H1 (cell line): ENCODE results near the gene CACNA2D4. TPM values are rescaled to one million over a fixed set of nuclear protein-coding genes. Genes with fewer than 3 reads are reported as not detected.
A peak's percentile ranks its signal among the peaks of the same experiment; 100 is the strongest.

ENCODE experiments used
- CTCF ChIA-PET: fragments of 300-600 bp; sonication (Branson Sonifier 250); formaldehyde crosslinking; loops from one replicate; lab custom pipeline; 2021; ENCODE audit not compliant: partially characterized antibody; lab: Charles Lee
- POLR2A ChIA-PET: fragments of 300-600 bp; sonication (Branson Sonifier 250); formaldehyde crosslinking; loops from one replicate; lab custom pipeline; 2021; ENCODE audit warnings: inconsistent platforms; ENCODE audit not compliant: partially characterized antibody; lab: Charles Lee
- DNase-seq, 2 experiments: peaks; one replicate each; pipeline versions ENCODE4 v3.0.0 to v3.0.0-alpha.2; 2010 to 2022; ENCODE audit warnings: low spot score in 2 of 2, low read depth in 1 of 2, mixed read lengths in 1 of 2
- FAIRE-seq: peaks from 2 replicates; lab custom pipeline; 2011; peaks lifted over from hg19 to GRCh38; lab: Jason Lieb, UNC
- H2AFZ ChIP-seq: 2 replicates; pipeline ENCODE4 v1.8.1; 2012; ENCODE audit warnings: low read length, inconsistent platforms
- H2AK5ac ChIP-seq: 2 replicates; pipeline ENCODE4 v1.6.1; 2013; ENCODE audit warnings: low read depth, low read length
- H2BK120ac ChIP-seq: replicated peaks from 2 replicates; pipeline ENCODE3; 2013; ENCODE audit warnings: low read depth, low read length, inconsistent platforms
- H2BK12ac ChIP-seq: 2 replicates; pipeline ENCODE4 v1.6.1; 2013; ENCODE audit warnings: low read depth, low read length
- H2BK15ac ChIP-seq: 2 replicates; pipeline ENCODE4 v1.6.1; 2013; ENCODE audit warnings: low read length
- H2BK20ac ChIP-seq: 2 replicates; pipeline ENCODE4 v1.6.1; 2013; ENCODE audit warnings: low read length
- H2BK5ac ChIP-seq: 2 replicates; pipeline ENCODE4 v1.6.1; 2013; ENCODE audit warnings: low read depth, low read length
- H3K14ac ChIP-seq: 2 replicates; pipeline ENCODE4 v1.6.1; 2013; ENCODE audit warnings: inconsistent platforms; ENCODE audit not compliant: insufficient read length
- H3K18ac ChIP-seq: 2 replicates; pipeline ENCODE4 v1.6.1; 2013; ENCODE audit warnings: low read length; ENCODE audit errors: extremely low read depth
- H3K23ac ChIP-seq: 2 replicates; pipeline ENCODE4 v1.6.1; 2013; ENCODE audit warnings: inconsistent platforms; ENCODE audit not compliant: insufficient read length
- H3K23me2 ChIP-seq: 2 replicates; pipeline ENCODE4 v1.6.1; 2013; ENCODE audit warnings: low read depth, low read length
- H3K27ac ChIP-seq: 2 replicates; pipeline ENCODE4 v1.6.1; 2011; ENCODE audit warnings: low read depth, low read length, inconsistent platforms
- H3K27me3 ChIP-seq, 4 experiments: replicated peaks in 1 of 4; 1 replicate in 1 of 4; 2 replicates in 3 of 4; pipeline versions ENCODE4 v1.6.1 to v1.8.1; 2011 to 2013; ENCODE audit warnings: low read length in 3 of 4, mild to moderate bottlenecking in 3 of 4, inconsistent platforms in 2 of 4, mixed read lengths in 2 of 4, moderate library complexity in 1 of 4; ENCODE audit not compliant: control insufficient read depth in 3 of 4, insufficient read depth in 3 of 4; ENCODE audit errors: extremely low read depth in 1 of 4
- H3K36me3 ChIP-seq, 4 experiments: 2 replicates each; pipeline versions ENCODE4 v1.6.1 to v1.8.1; 2011 to 2013; ENCODE audit warnings: mild to moderate bottlenecking in 4 of 4, low read length in 3 of 4, moderate library complexity in 2 of 4, control low read depth in 1 of 4, inconsistent platforms in 1 of 4; ENCODE audit not compliant: insufficient read depth in 4 of 4, control insufficient read depth in 2 of 4
- H3K4ac ChIP-seq: replicated peaks from 2 replicates; pipeline ENCODE3; 2013; ENCODE audit warnings: low read length, low read depth, mixed read lengths, inconsistent platforms; ENCODE audit not compliant: insufficient read length
- H3K4me1 ChIP-seq, 4 experiments: replicated peaks in 1 of 4; 1 replicate in 1 of 4; 2 replicates in 3 of 4; pipeline versions ENCODE4 v1.6.1 to v1.8.1; 2011 to 2013; ENCODE audit warnings: low read length in 3 of 4, inconsistent platforms in 2 of 4, mixed read lengths in 1 of 4; ENCODE audit not compliant: insufficient read depth in 4 of 4, control insufficient read depth in 3 of 4
- H3K4me2 ChIP-seq, 2 experiments: 2 replicates each; pipeline versions ENCODE4 v1.6.1 to v1.8.1; 2011 to 2013; ENCODE audit warnings: low read depth in 2 of 2, low read length in 2 of 2, control low read depth in 1 of 2, inconsistent platforms in 1 of 2, mild to moderate bottlenecking in 1 of 2; ENCODE audit not compliant: insufficient read depth in 1 of 2
- H3K4me3 ChIP-seq, 4 experiments: fragments of 200-600, 300-600 bp in 1 of 4; sonication (generic), shearing (Covaris generic), sonication (Bioruptor Twin) in 1 of 4; 2 replicates each; pipeline versions ENCODE4 v1.5.1 to v1.8.1; 2011 to 2016; ENCODE audit warnings: low read length in 4 of 4, low read depth in 3 of 4, control low read depth in 2 of 4, inconsistent platforms in 2 of 4, mild to moderate bottlenecking in 2 of 4, mixed read lengths in 1 of 4, moderate library complexity in 1 of 4; ENCODE audit not compliant: insufficient read depth in 2 of 4; ENCODE audit errors: extremely low read depth in 1 of 4
- H3K56ac ChIP-seq: replicated peaks from 2 replicates; pipeline ENCODE3; 2013; ENCODE audit warnings: low read depth, mild to moderate bottlenecking, mixed read lengths, low read length, inconsistent platforms; ENCODE audit not compliant: insufficient read length
- H3K79me1 ChIP-seq: 2 replicates; pipeline ENCODE4 v1.6.1; 2013; ENCODE audit warnings: low read depth, low read length, control low read depth
- H3K79me2 ChIP-seq, 2 experiments: 2 replicates each; pipeline versions ENCODE4 v1.6.1 to v1.8.1; 2012 to 2013; ENCODE audit warnings: low read length in 2 of 2, mild to moderate bottlenecking in 2 of 2, inconsistent platforms in 1 of 2; ENCODE audit not compliant: insufficient read depth in 2 of 2, control insufficient read depth in 1 of 2
- H3K9ac ChIP-seq, 4 experiments: replicated peaks in 1 of 4; 1 replicate in 1 of 4; 2 replicates in 3 of 4; pipeline versions ENCODE4 v1.6.1 to v1.8.1; 2011 to 2013; ENCODE audit warnings: low read depth in 3 of 4, low read length in 3 of 4, control low read depth in 2 of 4, mild to moderate bottlenecking in 2 of 4, moderate library complexity in 2 of 4, inconsistent platforms in 1 of 4; ENCODE audit errors: extremely low read depth in 1 of 4
- H3K9me3 ChIP-seq, 2 experiments: 2 replicates each; pipeline versions ENCODE4 v1.6.1 to v1.8.1; 2012 to 2013; ENCODE audit warnings: mild to moderate bottlenecking in 2 of 2, moderate library complexity in 2 of 2, control low read depth in 1 of 2, inconsistent platforms in 1 of 2, low read depth in 1 of 2, low read length in 1 of 2, mixed read lengths in 1 of 2; ENCODE audit not compliant: insufficient read depth in 2 of 2
- H4K20me1 ChIP-seq, 2 experiments: replicated peaks in 1 of 2; 2 replicates each; pipeline versions ENCODE3 to v1.8.1; 2011 to 2013; ENCODE audit warnings: inconsistent platforms in 2 of 2, low read length in 2 of 2, mild to moderate bottlenecking in 1 of 2; ENCODE audit not compliant: insufficient read depth in 2 of 2, control insufficient read depth in 1 of 2
- H4K5ac ChIP-seq: 2 replicates; pipeline ENCODE4 v1.6.1; 2013; ENCODE audit warnings: low read length, low read depth, mixed read lengths, inconsistent platforms; ENCODE audit not compliant: insufficient read length
- H4K8ac ChIP-seq: 2 replicates; pipeline ENCODE4 v1.8.0; 2013; ENCODE audit warnings: mild to moderate bottlenecking, moderate library complexity, low read length, inconsistent platforms; ENCODE audit not compliant: insufficient read depth; ENCODE audit errors: extremely low read depth
- H4K91ac ChIP-seq: replicated peaks from 2 replicates; pipeline ENCODE3; 2013; ENCODE audit warnings: low read length, mixed read lengths, inconsistent platforms; ENCODE audit not compliant: insufficient read length
- KDM1A ChIP-seq: fragments of 200-600, 300-600 bp; sonication (generic); IDR thresholded peaks from 2 replicates; pipeline ENCODE4 v1.7.1; 2016; ENCODE audit warnings: mild to moderate bottlenecking, low read length, borderline replicate concordance
- RAD21 ChIP-seq, 2 experiments: IDR thresholded peaks in 1 of 2; conservative IDR thresholded peaks in 1 of 2; 2 replicates each; pipeline ENCODE4 v1.6.1; 2011; ENCODE audit warnings: low read depth in 2 of 2, low read length in 2 of 2, improper control_type of control experiment in 1 of 2, inconsistent platforms in 1 of 2, mild to moderate bottlenecking in 1 of 2, moderate library complexity in 1 of 2
- WGBS, 2 experiments: shearing (Covaris generic) in 1 of 2; methylation state at CpG; one replicate each; pipeline versions ENCODE4 v1.1.6 to v1.1.7; 2013 to 2015; ENCODE audit warnings: low lambda C conversion rate in 2 of 2, mixed read lengths in 2 of 2, inconsistent platforms in 1 of 2, low coverage in 1 of 2, missing lambda C conversion rate in 1 of 2; ENCODE audit not compliant: insufficient replicate concordance in 2 of 2, insufficient coverage in 1 of 2, insufficient read length in 1 of 2; ENCODE audit errors: extremely low coverage in 1 of 2, missing lambda C conversion rate in 1 of 2; 5-methylcytosine and 5-hydroxymethylcytosine counted together
- polyA plus RNA-seq, 7 experiments: library from polyadenylated mRNA; depleted of rRNA in 3 of 7; stranded (reverse) in 5 of 7; unstranded in 2 of 7; fragments of >200 nt in 5 of 7; fragments of 200-250 nt in 2 of 7; gene quantifications; 1 replicate in 5 of 7; 2 replicates in 1 of 7; 4 replicates in 1 of 7; pipeline versions ENCODE4 v1.2.1 to v1.2.3, GENCODE V29; 2011 to 2013; ENCODE audit warnings: missing spikeins in 2 of 7, mixed read lengths in 2 of 7
- total RNA-seq: library from RNA; stranded (reverse); fragmentation: NEBNext Ultra II Directional; extraction: Animal tissue kit (Norgen Biotek cat#: 25700); gene quantifications from 2 replicates; pipeline ENCODE4 v1.2.1, GENCODE V29; 2021

Gene CACNA2D4
- total and polyA plus RNA-seq, 2 of the 8 experiments (the other 6 are each of a cell fraction or from before 2014, with no cell fraction given), result 0.44 to 0.88 TPM

DNA sequence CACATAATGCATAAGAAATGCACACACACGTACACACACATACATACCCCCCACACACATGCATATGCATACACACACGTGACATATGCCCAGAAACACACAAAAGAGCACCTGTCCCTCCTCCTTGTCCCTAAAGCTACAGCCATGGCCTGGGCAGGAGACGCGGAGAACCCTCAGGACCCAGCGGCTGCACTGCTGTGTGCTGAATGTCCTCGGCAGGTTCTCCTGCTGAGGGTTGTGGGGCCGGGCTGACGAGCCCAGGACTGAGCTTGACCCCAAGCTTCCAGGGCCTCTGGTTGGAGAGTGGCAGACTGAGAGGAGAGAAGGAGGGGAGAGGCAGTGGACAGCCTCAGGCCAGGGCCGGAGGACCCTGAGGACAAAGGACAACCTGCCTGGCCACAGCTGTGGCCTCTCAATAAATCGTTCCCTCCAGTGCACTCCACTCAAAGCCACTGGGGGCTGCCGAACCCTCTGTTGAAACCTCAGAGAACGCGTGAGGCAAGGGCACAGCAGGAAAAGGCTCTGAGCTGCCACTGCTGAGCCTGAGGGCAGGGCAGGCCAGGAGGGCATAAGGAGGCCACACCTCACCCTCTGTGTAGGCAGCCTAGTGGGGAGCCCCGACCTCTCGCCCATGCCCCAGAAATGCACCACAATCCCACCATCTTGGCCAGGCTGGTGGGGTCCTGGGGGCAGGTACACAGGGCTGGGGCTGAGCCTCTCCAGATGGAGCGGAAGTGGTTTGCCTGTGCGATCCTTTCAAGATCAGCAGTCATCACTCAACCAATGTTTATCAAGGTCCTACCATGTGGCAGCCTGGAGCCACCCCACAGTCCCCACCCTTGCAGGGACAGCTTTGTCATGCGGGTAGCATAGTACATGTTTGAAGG is 3.1 kb downstream of the CACNA2D4 start:
- Histone ChIP-seq H2AK5ac (no peak overlapping the region; the same call in 1 of the 2 replicates), H2BK12ac (no peak overlapping the region), H3K14ac (no peak overlapping the region), H3K79me2 (no peaks in the 10 kb centered on the region), H3K4me3 (no peak overlapping the region), H3K9ac (no peak overlapping the region; a peak in 1 of 7 replicates), H4K91ac (no peak overlapping the region), H3K36me3 (no peaks in the 10 kb centered on the region), H3K23ac (no peak overlapping the region), H3K4ac (no peak overlapping the region), H3K27ac (no peak overlapping the region), H3K23me2 (no peaks in the 10 kb centered on the region), H4K5ac (no peak overlapping the region), H2AFZ (no peak overlapping the region), H2BK20ac (no peak overlapping the region), H2BK15ac (no peak overlapping the region), H3K27me3 (no peaks in the 10 kb centered on the region), H3K56ac (no peak overlapping the region), H3K4me2 (no peak overlapping the region), H3K9me3 (no peaks in the 10 kb centered on the region), H3K79me1 (no peaks in the 10 kb centered on the region), H3K18ac (no peak overlapping the region), H4K20me1 (no peaks in the 10 kb centered on the region), H2BK5ac (0 out of 2 replicates have a peak overlapping the region, but pooled peaks have one; percentile 44), H4K8ac (no peak overlapping the region; the same call in 1 of the 2 replicates), H3K4me1 (peaks cover 0 to 11% (median 7%) of the 10 kb centered on the region in 4 experiments; a peak in 6 of 7 replicates), H2BK120ac (no peak overlapping the region)
- FAIRE-seq, result no peak
- ChIA-PET POLR2A (interaction anchor here (0.6 to 1.8 kb wide), 3 partner anchors 8 to 79 kb away, joined by 3 to 6 read pairs (median 3); no protein-coding TSS in a partner anchor), CTCF (interaction anchor here (0.6 to 6.2 kb wide), 7 partner anchors 8 to 142 kb away, joined by 3 to 32 read pairs (median 4); no protein-coding TSS in a partner anchor)
- WGBS, 2 experiments, result 89% methylated on average over 16 of the region's 18 CpGs; no CpG with 5 or more reads in 1 of the 2 experiments
- peak in 1 of 2 experiments; percentile 42 for DNase-seq
- TF ChIP-seq RAD21 (IDR thresholded peaks at IDR 0.05 in 1 of 2, conservative IDR thresholded peaks at IDR 0.05 in 1 of 2; ENCODE audit: low read depth in 2 of 2, low read length in 2 of 2), result peak in 1 of 2 experiments; percentile 13; a peak in 1 of 4 replicates
- TF ChIP-seq KDM1A, result no peak
